IMR-90 (cell line): ENCODE results near the gene MIER3. TPM values are rescaled to one million over a fixed set of nuclear protein-coding genes. Genes with fewer than 3 reads are reported as not detected.

ENCODE experiments used
- ATAC-seq: fragments of 200-7000 bp; cut with Tn5 transposase; 2 replicates; pipeline ENCODE4 v1.9.1; 2020; ENCODE audit warnings: low read depth, mild to moderate bottlenecking, moderate library complexity
- BruUV-seq: library from RNA; stranded (reverse); fragments of 400-500 nt; replicated peaks from 2 replicates; lab custom pipeline; 2021; lab: Mats Ljungman, UMichigan
- CTCF ChIA-PET: fragments of 300-600 bp; formaldehyde crosslinking; extraction: SDS; loops from one replicate; lab custom pipeline; 2021; ENCODE audit warnings: antibody characterized with exemption; lab: Yijun Ruan, JAX
- POLR2A ChIA-PET: fragments of 300-600 bp; sonication (Branson Sonifier 250); formaldehyde crosslinking; loops from one replicate; lab custom pipeline; 2022; ENCODE audit warnings: antibody characterized with exemption; ENCODE audit not compliant: unreplicated experiment; lab: Charles Lee
- DNase-seq: peaks from one replicate; pipeline ENCODE4 v3.0.0; 2013
- H2AFZ ChIP-seq: replicated peaks from 2 replicates; pipeline ENCODE3; 2013; ENCODE audit warnings: low read length, mild to moderate bottlenecking; ENCODE audit not compliant: poor library complexity
- H2AK5ac ChIP-seq: 2 replicates; pipeline ENCODE4 v1.6.1; 2013; ENCODE audit warnings: low read depth, low read length, inconsistent platforms
- H2AK9ac ChIP-seq: replicated peaks from 2 replicates; pipeline ENCODE3; 2013; ENCODE audit warnings: mild to moderate bottlenecking, low read depth, low read length, moderate library complexity; ENCODE audit not compliant: poor library complexity
- H2BK120ac ChIP-seq: 2 replicates; pipeline ENCODE4 v1.6.1; 2013; ENCODE audit warnings: low read depth, low read length, inconsistent platforms
- H2BK15ac ChIP-seq: 3 replicates; pipeline ENCODE4 v1.6.1; 2013; ENCODE audit warnings: low read depth, low read length, inconsistent platforms
- H2BK20ac ChIP-seq: 2 replicates; pipeline ENCODE4 v1.6.1; 2013; ENCODE audit warnings: low read depth, mild to moderate bottlenecking, inconsistent platforms, low read length, moderate library complexity
- H2BK5ac ChIP-seq: 2 replicates; pipeline ENCODE4 v1.6.1; 2013; ENCODE audit warnings: mild to moderate bottlenecking, low read depth, low read length, inconsistent platforms; ENCODE audit not compliant: poor library complexity, severe bottlenecking
- H3K14ac ChIP-seq: replicated peaks from 2 replicates; pipeline ENCODE4 v1.6.1; 2013; ENCODE audit warnings: low read depth, low read length, inconsistent platforms
- H3K18ac ChIP-seq: 2 replicates; pipeline ENCODE4 v1.6.1; 2013; ENCODE audit warnings: low read depth, low read length, control low read depth
- H3K23ac ChIP-seq: 2 replicates; pipeline ENCODE4 v1.6.1; 2013; ENCODE audit warnings: low read depth, low read length, inconsistent platforms
- H3K27ac ChIP-seq: 2 replicates; pipeline ENCODE4 v1.5.1; 2013; ENCODE audit warnings: mild to moderate bottlenecking, control low read depth, low read length; ENCODE audit not compliant: insufficient read depth
- H3K27me3 ChIP-seq: 2 replicates; pipeline ENCODE4 v1.6.1; 2013; ENCODE audit warnings: low read length; ENCODE audit not compliant: control insufficient read depth, insufficient read depth
- H3K36me3 ChIP-seq: 2 replicates; pipeline ENCODE4 v1.6.1; 2013; ENCODE audit warnings: low read length, mixed read lengths; ENCODE audit not compliant: control insufficient read depth, insufficient read depth
- H3K4ac ChIP-seq: 2 replicates; pipeline ENCODE4 v1.6.1; 2013; ENCODE audit warnings: low read depth, low read length, inconsistent platforms
- H3K4me1 ChIP-seq: 2 replicates; pipeline ENCODE4 v1.6.1; 2013; ENCODE audit warnings: low read length, mixed read lengths; ENCODE audit not compliant: control insufficient read depth, insufficient read depth
- H3K4me2 ChIP-seq: 2 replicates; pipeline ENCODE4 v1.6.1; 2013; ENCODE audit warnings: low read depth, mild to moderate bottlenecking, control low read depth, low read length, moderate library complexity
- H3K4me3 ChIP-seq: 2 replicates; pipeline ENCODE4 v1.5.1; 2013; ENCODE audit warnings: low read depth, mild to moderate bottlenecking, control low read depth, low read length, moderate library complexity; ENCODE audit not compliant: insufficient read depth
- H3K56ac ChIP-seq: 2 replicates; pipeline ENCODE4 v1.6.1; 2013; ENCODE audit warnings: low read length, inconsistent platforms; ENCODE audit not compliant: insufficient read depth; ENCODE audit errors: extremely low read depth
- H3K79me1 ChIP-seq, 2 experiments: 2 replicates each; pipeline ENCODE4 v1.6.1; 2013; ENCODE audit warnings: low read length in 2 of 2, inconsistent platforms in 1 of 2, low read depth in 1 of 2
- H3K9ac ChIP-seq: 2 replicates; pipeline ENCODE4 v1.6.1; 2013; ENCODE audit warnings: low read depth, low read length, control low read depth
- H3K9me1 ChIP-seq: 2 replicates; pipeline ENCODE4 v1.6.1; 2013; ENCODE audit warnings: low read length, inconsistent platforms; ENCODE audit not compliant: insufficient read depth
- H3K9me3 ChIP-seq: 2 replicates; pipeline ENCODE4 v1.6.1; 2013; ENCODE audit warnings: low read length; ENCODE audit not compliant: control insufficient read depth, insufficient read depth
- H4K20me1 ChIP-seq: 2 replicates; pipeline ENCODE4 v1.6.1; 2013; ENCODE audit warnings: low read length, inconsistent platforms; ENCODE audit not compliant: insufficient read depth
- H4K5ac ChIP-seq: 2 replicates; pipeline ENCODE4 v1.6.1; 2013; ENCODE audit warnings: mild to moderate bottlenecking, low read depth, low read length, control low read depth
- H4K8ac ChIP-seq, 2 experiments: 2 replicates each; pipeline ENCODE4 v1.6.1; 2013; ENCODE audit warnings: low read depth in 2 of 2, low read length in 2 of 2, control low read depth in 1 of 2, inconsistent platforms in 1 of 2
- H4K91ac ChIP-seq: 2 replicates; pipeline ENCODE4 v1.6.1; 2013; ENCODE audit warnings: low read depth, low read length, inconsistent platforms; ENCODE audit not compliant: insufficient read depth
- BHLHE40 ChIP-seq: fragments of 150-350 bp; IDR thresholded peaks from 2 replicates; pipeline ENCODE4 v1.6.1; 2016; ENCODE audit warnings: mild to moderate bottlenecking, low read depth, low read length
- CHD1 ChIP-seq: IDR thresholded peaks from 2 replicates; pipeline ENCODE4 v1.6.1; 2012; ENCODE audit warnings: low read depth, low read length, improper control_type of control experiment
- MXI1 ChIP-seq: IDR thresholded peaks from 2 replicates; pipeline ENCODE4 v1.6.1; 2012; ENCODE audit warnings: low read depth, mild to moderate bottlenecking, low read length, moderate library complexity, borderline replicate concordance
- RCOR1 ChIP-seq: IDR thresholded peaks from 2 replicates; pipeline ENCODE4 v1.6.1; 2012; ENCODE audit warnings: mild to moderate bottlenecking, low read length, improper control_type of control experiment; ENCODE audit not compliant: insufficient replicate concordance
- WGBS, 2 experiments: methylation state at CpG; one replicate each; pipeline versions ENCODE4 v1.1.5 to v1.1.7; 2013; ENCODE audit warnings: missing lambda C conversion rate in 2 of 2; ENCODE audit not compliant: insufficient read length in 1 of 2; ENCODE audit errors: extremely low coverage in 2 of 2; 5-methylcytosine and 5-hydroxymethylcytosine counted together
- dilution Hi-C: fragments of 300-500 bp; cut with HindIII; formaldehyde crosslinking; loops from one replicate; pipeline ENCODE4 v1.14.3; 2018; ENCODE audit warnings: low sequenced_read_pairs; ENCODE audit not compliant: unreplicated experiment
- in situ Hi-C: fragments of 300-500 bp; cut with MboI; formaldehyde crosslinking; loops from 3 replicates; pipeline ENCODE4 v1.14.3; 2019; ENCODE audit warnings: low sequenced_read_pairs, inconsistent platforms, mixed read lengths
- intact Hi-C: fragments of 100-400 bp; cut with micrococcal nuclease; formaldehyde crosslinking; loops from 2 replicates; pipeline ENCODE4 v1.10.0; 2022
- polyA plus RNA-seq, 3 experiments: library from polyadenylated mRNA; depleted of rRNA; stranded (reverse); fragments of >200 nt; gene quantifications; 2 replicates each; pipeline ENCODE4 v1.2.3, GENCODE V29; 2012; ENCODE audit warnings: low replicate concordance in 1 of 3
- total RNA-seq: library from RNA; depleted of rRNA; stranded (reverse); fragments of >200 nt; gene quantifications from 2 replicates; pipeline ENCODE4 v1.2.3, GENCODE V29; 2012
- TF ChIP-seq, protein P1 (sequence below): fragments of 150-350 bp; IDR thresholded peaks from 2 replicates; pipeline ENCODE4 v1.6.1; 2016; ENCODE audit warnings: low read depth, mild to moderate bottlenecking, low read length, moderate library complexity, borderline replicate concordance
- TF ChIP-seq, protein P2 (sequence below): conservative IDR thresholded peaks from 2 replicates; pipeline ENCODE4 v1.5.1; 2012; ENCODE audit warnings: mild to moderate bottlenecking, low read depth, low read length, improper control_type of control experiment

The MIER3 gene
- total and polyA plus RNA-seq, 2 of the 4 experiments (the other 2 are of a cell fraction) = 6.4 to 22.9 TPM

DNA sequence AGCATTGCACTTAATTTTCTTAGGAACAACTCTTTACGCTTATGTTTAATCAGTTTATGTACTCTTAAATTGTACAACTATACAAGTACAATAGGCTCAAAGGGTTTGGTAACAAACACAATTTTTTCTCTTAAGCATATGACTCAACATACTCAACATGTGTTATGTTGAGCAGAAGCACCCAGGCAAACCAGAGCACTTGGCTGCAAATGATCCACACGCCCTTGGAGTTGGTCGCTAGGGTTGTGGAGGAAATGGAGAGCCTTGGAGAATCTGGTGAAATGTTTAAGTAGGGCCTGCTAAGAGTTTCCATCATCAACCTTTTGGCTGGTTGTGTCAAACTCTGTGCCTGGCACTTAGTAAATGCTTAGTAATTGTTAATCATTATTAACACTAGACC, 25.1 kb upstream of the MIER3 start:
- H3K36me3 ChIP-seq = no peaks in the 10 kb centered on the region
- H3K9me3 ChIP-seq = no peaks in the 10 kb centered on the region
- no peak overlapping the region for H3K56ac ChIP-seq
- CTCF ChIA-PET = no interaction called here
- no peak overlapping the region for H4K91ac ChIP-seq
- no peak overlapping the region for H3K9ac ChIP-seq
- intact Hi-C loops (no loop called here), in situ Hi-C loops (no loop called here), dilution Hi-C loops (no loop called here)
- H2AK9ac ChIP-seq = no peak overlapping the region
- peaks cover 31% of the 10 kb centered on the region for H3K27me3 ChIP-seq
- no peak overlapping the region for H2AK5ac ChIP-seq
- no peak overlapping the region for H2BK5ac ChIP-seq
- H3K9me1 ChIP-seq = no peaks in the 10 kb centered on the region
- H3K4ac ChIP-seq = no peak overlapping the region
- H2BK15ac ChIP-seq = no peak overlapping the region
- no peak overlapping the region for H3K27ac ChIP-seq
- no peak for DNase-seq
- H3K23ac ChIP-seq = no peak overlapping the region
- no peak overlapping the region for H4K5ac ChIP-seq
- H2BK20ac ChIP-seq = no peak overlapping the region
- no peak overlapping the region for H3K14ac ChIP-seq
- H4K20me1 ChIP-seq = no peaks in the 10 kb centered on the region
- TF ChIP-seq CHD1 = no peak
- no peak for TF ChIP-seq BHLHE40
- TF ChIP-seq, protein P1, sequence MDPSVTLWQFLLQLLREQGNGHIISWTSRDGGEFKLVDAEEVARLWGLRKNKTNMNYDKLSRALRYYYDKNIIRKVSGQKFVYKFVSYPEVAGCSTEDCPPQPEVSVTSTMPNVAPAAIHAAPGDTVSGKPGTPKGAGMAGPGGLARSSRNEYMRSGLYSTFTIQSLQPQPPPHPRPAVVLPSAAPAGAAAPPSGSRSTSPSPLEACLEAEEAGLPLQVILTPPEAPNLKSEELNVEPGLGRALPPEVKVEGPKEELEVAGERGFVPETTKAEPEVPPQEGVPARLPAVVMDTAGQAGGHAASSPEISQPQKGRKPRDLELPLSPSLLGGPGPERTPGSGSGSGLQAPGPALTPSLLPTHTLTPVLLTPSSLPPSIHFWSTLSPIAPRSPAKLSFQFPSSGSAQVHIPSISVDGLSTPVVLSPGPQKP = no peak
- TF ChIP-seq RCOR1 = no peak
- TF ChIP-seq, protein P2, sequence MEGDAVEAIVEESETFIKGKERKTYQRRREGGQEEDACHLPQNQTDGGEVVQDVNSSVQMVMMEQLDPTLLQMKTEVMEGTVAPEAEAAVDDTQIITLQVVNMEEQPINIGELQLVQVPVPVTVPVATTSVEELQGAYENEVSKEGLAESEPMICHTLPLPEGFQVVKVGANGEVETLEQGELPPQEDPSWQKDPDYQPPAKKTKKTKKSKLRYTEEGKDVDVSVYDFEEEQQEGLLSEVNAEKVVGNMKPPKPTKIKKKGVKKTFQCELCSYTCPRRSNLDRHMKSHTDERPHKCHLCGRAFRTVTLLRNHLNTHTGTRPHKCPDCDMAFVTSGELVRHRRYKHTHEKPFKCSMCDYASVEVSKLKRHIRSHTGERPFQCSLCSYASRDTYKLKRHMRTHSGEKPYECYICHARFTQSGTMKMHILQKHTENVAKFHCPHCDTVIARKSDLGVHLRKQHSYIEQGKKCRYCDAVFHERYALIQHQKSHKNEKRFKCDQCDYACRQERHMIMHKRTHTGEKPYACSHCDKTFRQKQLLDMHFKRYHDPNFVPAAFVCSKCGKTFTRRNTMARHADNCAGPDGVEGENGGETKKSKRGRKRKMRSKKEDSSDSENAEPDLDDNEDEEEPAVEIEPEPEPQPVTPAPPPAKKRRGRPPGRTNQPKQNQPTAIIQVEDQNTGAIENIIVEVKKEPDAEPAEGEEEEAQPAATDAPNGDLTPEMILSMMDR = no peak
- no peak for TF ChIP-seq MXI1
- WGBS, 2 experiments = no CpG with 5 or more reads among the region's 3 CpGs
- H2AFZ ChIP-seq = no peak overlapping the region
- no TSS peak for BruUV-seq
- H3K4me2 ChIP-seq = no peak overlapping the region
- POLR2A ChIA-PET = no interaction called here
- no peaks in the 10 kb centered on the region for H3K4me1 ChIP-seq
- H3K4me3 ChIP-seq = no peak overlapping the region
- H3K18ac ChIP-seq = no peak overlapping the region
- ATAC-seq = no peak
- H2BK120ac ChIP-seq = no peak overlapping the region
- H4K8ac ChIP-seq = no peak overlapping the region
- H3K79me1 ChIP-seq = no peaks in the 10 kb centered on the region
